H9 (cell line): ENCODE measurements around the gene DCUN1D2. TPM values are rescaled to one million over a fixed set of nuclear protein-coding genes. Genes with fewer than 3 reads are reported as not detected.

Experiments used
- DNase-seq: peaks from one replicate; pipeline ENCODE4 v3.0.0-alpha.2; 2017
- H2AFZ ChIP-seq: one replicate; pipeline ENCODE4 v1.6.1; 2013; ENCODE audit warnings: mild to moderate bottlenecking, low read length, control low read depth, moderate library complexity
- H2AK5ac ChIP-seq: 2 replicates; pipeline ENCODE4 v1.6.1; 2013; ENCODE audit warnings: low read length, control low read depth, mixed read lengths; ENCODE audit not compliant: insufficient read length
- H2BK120ac ChIP-seq: one replicate; pipeline ENCODE4 v1.6.1; 2013; ENCODE audit warnings: low read depth, mild to moderate bottlenecking, low read length, control low read depth, inconsistent platforms; ENCODE audit not compliant: poor library complexity, severe bottlenecking
- H2BK12ac ChIP-seq: 2 replicates; pipeline ENCODE4 v1.6.1; 2013; ENCODE audit warnings: low read length, control low read depth, mixed read lengths, low read depth; ENCODE audit not compliant: insufficient read length
- H2BK15ac ChIP-seq: 2 replicates; pipeline ENCODE4 v1.6.1; 2013; ENCODE audit warnings: low read depth, low read length, control low read depth
- H2BK20ac ChIP-seq: one replicate; pipeline ENCODE4 v1.6.1; 2013; ENCODE audit warnings: low read depth, mild to moderate bottlenecking, low read length, control low read depth, inconsistent platforms; ENCODE audit not compliant: poor library complexity, severe bottlenecking
- H2BK5ac ChIP-seq: 2 replicates; pipeline ENCODE4 v1.6.1; 2013; ENCODE audit warnings: low read length, control low read depth, mixed read lengths; ENCODE audit not compliant: insufficient read length
- H3K14ac ChIP-seq: 2 replicates; pipeline ENCODE4 v1.6.1; 2013; ENCODE audit warnings: low read length, control low read depth; ENCODE audit not compliant: insufficient read depth
- H3K18ac ChIP-seq: 2 replicates; pipeline ENCODE4 v1.6.1; 2013; ENCODE audit warnings: low read depth, mild to moderate bottlenecking, mixed read lengths, low read length, control low read depth; ENCODE audit not compliant: insufficient read length
- H3K23ac ChIP-seq: 2 replicates; pipeline ENCODE4 v1.6.1; 2013; ENCODE audit warnings: low read length, control low read depth, mixed read lengths, low read depth; ENCODE audit not compliant: insufficient read length
- H3K23me2 ChIP-seq: 2 replicates; pipeline ENCODE4 v1.6.1; 2013; ENCODE audit warnings: low read depth, mild to moderate bottlenecking, mixed read lengths, low read length, control low read depth; ENCODE audit not compliant: insufficient read length, poor library complexity, severe bottlenecking
- H3K27ac ChIP-seq: 2 replicates; pipeline ENCODE4 v1.5.1; 2013; ENCODE audit warnings: low read length, control low read depth, mixed read lengths, low read depth; ENCODE audit not compliant: insufficient read length
- H3K27me3 ChIP-seq: 2 replicates; pipeline ENCODE4 v1.6.1; 2013; ENCODE audit warnings: low read length, control low read depth, inconsistent platforms; ENCODE audit not compliant: insufficient read depth
- H3K4ac ChIP-seq: 2 replicates; pipeline ENCODE4 v1.6.1; 2013; ENCODE audit warnings: low read depth, mild to moderate bottlenecking, control low read depth, inconsistent platforms, low read length, moderate library complexity
- H3K4me1 ChIP-seq: 2 replicates; pipeline ENCODE4 v1.6.1; 2013; ENCODE audit warnings: low read length, control low read depth, inconsistent platforms; ENCODE audit not compliant: insufficient read depth
- H3K4me2 ChIP-seq: 2 replicates; pipeline ENCODE4 v1.6.1; 2013; ENCODE audit warnings: low read length, control low read depth, mixed read lengths; ENCODE audit not compliant: insufficient read length, insufficient read depth
- H3K56ac ChIP-seq: 2 replicates; pipeline ENCODE4 v1.6.1; 2013; ENCODE audit warnings: low read depth, mild to moderate bottlenecking, mixed read lengths, low read length, control low read depth; ENCODE audit not compliant: insufficient read length
- H3K79me1 ChIP-seq: 2 replicates; pipeline ENCODE4 v1.6.1; 2013; ENCODE audit warnings: low read depth, mild to moderate bottlenecking, moderate library complexity, low read length, control low read depth, inconsistent platforms; ENCODE audit not compliant: insufficient read depth, poor library complexity, severe bottlenecking
- H3K79me2 ChIP-seq: 2 replicates; pipeline ENCODE4 v1.6.1; 2013; ENCODE audit warnings: low read length, control low read depth, inconsistent platforms; ENCODE audit not compliant: insufficient read depth
- H3K9ac ChIP-seq: 2 replicates; pipeline ENCODE4 v1.6.1; 2013; ENCODE audit warnings: low read length, control low read depth, mixed read lengths; ENCODE audit not compliant: insufficient read length; ENCODE audit errors: extremely low read depth
- H3K9me3 ChIP-seq: one replicate; pipeline ENCODE4 v1.6.1; 2013; ENCODE audit warnings: low read depth, low read length, inconsistent platforms; ENCODE audit not compliant: control insufficient read depth
- H3T11ph ChIP-seq: one replicate; pipeline ENCODE4 v1.6.1; 2013; ENCODE audit warnings: mild to moderate bottlenecking, low read length, control low read depth, inconsistent platforms
- H4K20me1 ChIP-seq: one replicate; pipeline ENCODE4 v1.6.1; 2013; ENCODE audit not compliant: control insufficient read depth, insufficient read length, insufficient read depth
- H4K5ac ChIP-seq: 2 replicates; pipeline ENCODE4 v1.6.1; 2013; ENCODE audit warnings: low read depth, mild to moderate bottlenecking, mixed read lengths, low read length, control low read depth; ENCODE audit not compliant: insufficient read length
- H4K8ac ChIP-seq: replicated peaks from 2 replicates; pipeline ENCODE4 v1.6.1; 2013; ENCODE audit warnings: low read length, control low read depth, mixed read lengths, low read depth; ENCODE audit not compliant: insufficient read length
- H4K91ac ChIP-seq: 2 replicates; pipeline ENCODE4 v1.6.1; 2013; ENCODE audit warnings: low read depth, mild to moderate bottlenecking, moderate library complexity, mixed read lengths, low read length, control low read depth; ENCODE audit not compliant: insufficient read length
- H3K27ac Mint-ChIP-seq, 3 experiments: 2 replicates in 2 of 3; 3 replicates in 1 of 3; pipeline ENCODE4 v1.8.0; 2020 to 2021; ENCODE audit warnings: mixed read lengths in 3 of 3, mild to moderate bottlenecking in 1 of 3, moderate library complexity in 1 of 3
- H3K27me3 Mint-ChIP-seq: 2 replicates; pipeline ENCODE4 v1.8.0; 2021; ENCODE audit warnings: low read depth, mild to moderate bottlenecking, moderate library complexity, mixed read lengths
- H3K36me3 Mint-ChIP-seq, 3 experiments: 2 replicates in 2 of 3; 3 replicates in 1 of 3; pipeline ENCODE4 v1.8.0; 2020 to 2021; ENCODE audit warnings: low read depth in 3 of 3, mixed read lengths in 3 of 3; ENCODE audit not compliant: insufficient read depth in 1 of 3
- H3K4me1 Mint-ChIP-seq, 2 experiments: 2 replicates each; pipeline ENCODE4 v1.8.0; 2020; ENCODE audit warnings: mixed read lengths in 2 of 2
- H3K4me3 Mint-ChIP-seq, 2 experiments: 2 replicates in 1 of 2; 3 replicates in 1 of 2; pipeline ENCODE4 v1.8.0; 2020 to 2021; ENCODE audit warnings: mild to moderate bottlenecking in 2 of 2, mixed read lengths in 2 of 2, moderate library complexity in 1 of 2
- H3K9me3 Mint-ChIP-seq, 2 experiments: 2 replicates in 1 of 2; 3 replicates in 1 of 2; pipeline ENCODE4 v1.8.0; 2020; ENCODE audit warnings: mild to moderate bottlenecking in 2 of 2, mixed read lengths in 2 of 2, moderate library complexity in 1 of 2
- CTCF ChIP-seq: fragments of 200-600 bp; sonication (generic); conservative IDR thresholded peaks from 3 replicates; pipeline ENCODE4 v1.8.0; 2021; ENCODE audit warnings: antibody characterized with exemption, mild to moderate bottlenecking
- WGBS: extraction: QIAGEN DNeasy Blood & Tissue Kit; methylation state at CpG from one replicate; pipeline ENCODE4 v1.1.7; 2013; ENCODE audit warnings: missing lambda C conversion rate, low lambda C conversion rate, mixed read lengths; ENCODE audit not compliant: insufficient read length; ENCODE audit errors: extremely low coverage; 5-methylcytosine and 5-hydroxymethylcytosine counted together
- total RNA-seq: library from RNA; stranded (reverse); gene quantifications from 2 replicates; pipeline ENCODE4 v1.2.1, GENCODE V29; 2021

Gene DCUN1D2
- total RNA-seq, 1 experiment from 2014 or later: 36.8 TPM

DNA sequence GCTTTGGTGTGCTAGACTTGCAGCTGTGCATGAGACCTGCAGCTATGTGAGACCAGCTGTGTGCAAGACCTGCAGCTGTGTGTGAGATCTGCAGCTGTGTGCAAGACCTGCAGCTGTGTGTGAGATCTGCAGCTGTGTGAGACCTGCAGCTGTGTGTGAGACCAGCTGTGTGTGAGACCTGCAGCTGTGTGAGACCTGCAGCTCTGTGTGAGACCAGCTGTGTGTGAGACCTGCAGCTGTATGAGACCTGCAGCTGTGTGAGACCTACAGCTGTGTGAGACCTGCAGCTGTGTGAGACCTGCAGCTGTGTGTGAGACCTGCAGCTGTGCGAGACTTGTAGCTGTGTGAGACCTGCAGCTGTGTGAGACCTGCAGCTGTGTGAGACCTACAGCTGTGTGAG is 6.7 kb upstream of the DCUN1D2 start:
- Mint-ChIP-seq H3K4me1 (peaks cover 35 to 38% of the 10 kb centered on the region in 2 experiments), H3K4me3 (no peak overlapping the region), H3K9me3 (no peaks in the 10 kb centered on the region), H3K27ac (no peak overlapping the region), H3K27me3 (no peaks in the 10 kb centered on the region), H3K36me3 (peaks cover 21 to 70% (median 67%) of the 10 kb centered on the region in 3 experiments; a peak in 6 of 7 replicates)
- Histone ChIP-seq H4K20me1 (no peaks in the 10 kb centered on the region), H2BK20ac (no peak overlapping the region), H3K9ac (no peak overlapping the region), H3K56ac (no peak overlapping the region), H2AFZ (no peak overlapping the region), H3K4ac (no peak overlapping the region), H3K4me2 (no peak overlapping the region), H4K91ac (no peak overlapping the region), H3K79me1 (no peaks in the 10 kb centered on the region), H2BK15ac (no peak overlapping the region), H2AK5ac (no peak overlapping the region), H3K23me2 (peaks cover 7% of the 10 kb centered on the region), H2BK5ac (no peak overlapping the region), H3K27ac (no peak overlapping the region), H3K23ac (no peak overlapping the region), H3K79me2 (peaks cover 9% of the 10 kb centered on the region; the same call in 1 of the 2 replicates), H3K14ac (no peak overlapping the region), H3K18ac (no peak overlapping the region), H3K4me1 (peaks cover 4% of the 10 kb centered on the region; the same call in 1 of the 2 replicates), H3K27me3 (no peaks in the 10 kb centered on the region), H3K9me3 (no peaks in the 10 kb centered on the region), H2BK120ac (no peak overlapping the region), H4K5ac (no peak overlapping the region), H4K8ac (no peak overlapping the region), H3T11ph (no peak overlapping the region), H2BK12ac (no peak overlapping the region)
- TF ChIP-seq CTCF: no peak
- DNase-seq: no peak
- no CpG with 5 or more reads among the region's 1 CpG for WGBS
